HG03039 (cell line): ENCODE data around the gene SFRP4.
A peak's percentile ranks its signal among the peaks of the same experiment; 100 is the strongest.

Experiments used
- ATAC-seq: cut with Tn5 transposase; IDR thresholded peaks from one replicate; pipeline ENCODE4 v1.9.1; 2021; ENCODE audit warnings: mild to moderate bottlenecking, moderate library complexity; ENCODE audit not compliant: unreplicated experiment

Gene SFRP4

DNA sequence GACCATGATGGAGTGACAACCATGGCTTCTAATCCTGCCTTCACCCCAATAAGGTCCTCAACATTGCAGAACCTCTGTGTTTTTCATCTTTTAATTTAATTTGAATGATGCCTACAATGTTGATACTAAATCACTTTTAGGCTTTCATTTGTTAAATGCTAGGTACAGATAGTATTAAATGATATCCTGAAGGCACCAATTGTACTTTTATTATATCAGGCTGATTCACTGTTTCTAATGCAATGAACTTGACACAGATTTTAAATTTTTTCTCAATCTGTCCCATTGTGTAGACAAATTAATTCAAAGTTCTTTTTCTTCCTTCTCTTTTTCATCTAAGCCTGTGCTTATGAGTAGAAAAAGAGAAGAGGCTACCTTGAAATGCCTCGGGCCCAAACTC, 9.0 kb upstream of the SFRP4 start:
- ATAC-seq = no peak

DNA sequence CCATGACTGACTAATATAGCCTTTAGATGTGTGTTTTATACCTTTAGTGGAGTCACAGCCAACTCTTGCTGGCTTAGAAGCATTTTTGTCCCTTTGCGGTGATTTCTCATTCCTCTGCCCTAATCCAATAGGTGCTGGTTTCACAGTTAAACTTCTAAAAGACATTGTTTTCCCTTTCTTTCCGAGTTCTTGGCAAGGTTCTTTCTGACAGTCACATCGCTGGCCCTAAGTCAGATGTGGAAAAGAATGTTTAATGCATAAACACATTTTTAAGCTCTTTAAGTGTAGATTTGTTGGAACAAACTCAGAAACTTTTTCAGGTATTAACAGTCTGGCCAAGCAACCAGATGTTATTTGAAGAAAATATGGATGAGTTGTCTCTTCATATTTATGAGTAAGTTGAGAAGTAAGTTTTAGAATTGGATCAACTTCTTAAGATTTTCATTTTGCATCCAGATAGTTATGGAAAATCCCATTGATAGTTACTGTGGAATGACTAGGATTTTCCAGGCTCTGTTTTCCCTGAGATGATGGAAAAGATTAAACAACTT, 7.9 kb upstream of the SFRP4 start:
- no peak for ATAC-seq

DNA sequence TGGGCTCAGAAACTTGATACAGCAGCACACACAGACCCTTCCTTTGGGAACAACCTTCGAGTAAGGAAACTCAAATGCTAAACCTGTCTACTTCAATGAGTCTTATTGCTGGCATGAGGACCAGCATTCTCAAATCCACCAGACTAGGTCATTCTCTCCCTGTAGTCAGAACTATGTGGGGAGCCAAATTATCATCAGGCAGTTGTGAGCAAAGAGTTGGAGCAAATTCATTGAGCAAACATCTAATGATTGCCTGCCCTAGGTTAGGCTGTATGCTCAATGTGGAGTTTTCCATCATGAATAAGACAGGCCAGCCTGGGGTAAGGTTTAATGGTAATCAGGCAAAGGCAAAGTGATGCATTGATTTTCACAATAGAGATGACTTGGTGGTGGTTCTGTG, 7.4 kb upstream of the SFRP4 start:
- ATAC-seq = no peak

DNA sequence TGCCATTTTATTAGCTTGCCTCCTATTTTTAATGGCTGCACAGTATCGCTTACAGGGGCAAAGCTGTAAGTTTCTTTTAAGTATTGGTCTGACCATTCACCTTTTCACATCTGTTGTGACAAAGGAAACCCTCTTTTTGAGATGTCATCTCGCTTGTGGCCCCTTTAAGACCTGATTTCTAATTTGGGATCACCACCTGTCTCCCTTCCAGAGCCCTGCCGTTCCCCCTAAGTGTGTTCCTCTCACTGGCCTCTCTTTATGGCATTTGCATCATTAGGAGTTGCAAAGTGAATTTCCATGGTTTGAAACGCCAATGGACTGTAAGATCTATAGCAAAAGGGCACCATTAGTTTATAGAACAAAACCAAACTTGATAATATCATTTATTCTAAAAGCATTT, 5.3 kb upstream of the SFRP4 start:
- no peak for ATAC-seq

DNA sequence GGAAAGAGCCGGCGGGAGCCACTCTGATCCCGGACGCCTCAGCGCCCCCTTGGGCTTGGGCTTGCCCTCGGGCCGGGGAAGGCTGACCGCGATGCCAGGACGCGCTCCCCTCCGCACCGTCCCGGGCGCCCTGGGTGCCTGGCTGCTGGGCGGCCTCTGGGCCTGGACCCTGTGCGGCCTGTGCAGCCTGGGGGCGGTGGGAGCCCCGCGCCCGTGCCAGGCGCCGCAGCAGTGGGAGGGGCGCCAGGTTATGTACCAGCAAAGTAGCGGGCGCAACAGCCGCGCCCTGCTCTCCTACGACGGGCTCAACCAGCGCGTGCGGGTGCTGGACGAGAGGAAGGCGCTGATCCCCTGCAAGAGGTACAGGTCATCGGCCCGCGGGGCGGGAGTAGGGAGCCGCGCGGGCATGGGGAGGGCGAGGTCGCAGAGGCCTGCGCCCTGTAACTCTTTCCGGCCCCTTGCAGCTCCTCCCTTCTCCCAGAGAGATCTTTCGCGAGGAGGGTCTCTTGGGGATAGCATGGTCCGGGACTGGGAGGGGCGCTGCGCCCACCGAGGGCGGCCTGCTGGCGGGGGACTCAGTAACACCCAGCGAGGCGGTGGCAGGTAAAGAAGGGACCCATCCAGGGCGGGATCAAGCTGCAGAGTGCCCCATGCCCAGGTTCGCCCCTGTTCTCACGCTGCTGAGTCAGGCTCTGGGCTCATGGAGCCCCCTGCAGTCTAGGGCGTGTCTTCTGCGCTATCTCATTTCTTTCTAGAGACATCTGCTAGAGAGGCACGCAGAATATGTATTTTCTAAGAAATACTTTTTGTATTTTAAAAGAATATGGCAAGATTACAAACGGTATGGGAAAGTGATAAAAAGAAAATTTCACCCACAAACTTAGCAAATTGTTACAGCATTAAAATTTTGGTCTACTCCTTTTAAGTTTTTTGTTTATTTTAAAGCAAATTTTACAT, 4.5 kb upstream of the SFRP4 start:
- peak; percentile 40 for ATAC-seq

DNA sequence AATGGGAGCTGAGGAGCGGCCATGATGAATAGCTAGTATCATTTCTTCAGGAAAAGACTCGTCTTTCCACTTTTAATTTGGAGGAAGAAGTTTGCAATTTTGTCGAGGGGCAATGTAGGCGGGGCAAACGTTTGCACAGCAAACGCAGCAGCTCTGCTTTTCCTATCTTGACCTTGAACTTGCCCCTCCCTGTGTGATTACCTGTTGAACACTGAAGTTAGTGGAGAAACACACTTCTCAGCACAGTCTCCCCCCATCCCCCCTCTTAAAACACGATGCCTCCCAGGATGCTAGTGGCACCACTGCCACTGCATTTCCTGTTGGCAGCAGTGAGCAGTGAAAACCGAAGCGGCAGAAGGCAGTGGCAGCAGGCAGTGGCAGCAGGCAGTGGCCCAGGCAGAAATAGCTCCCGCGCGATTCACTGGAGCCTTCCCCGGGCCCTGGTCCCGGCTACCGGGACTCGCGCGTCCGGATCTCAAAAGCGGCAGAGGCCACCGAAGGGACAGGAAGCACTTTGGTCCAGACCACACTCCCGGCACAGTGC, 3.8 kb upstream of the SFRP4 start, which contains the start of gene EPDR1:
EPDR1 (plus strand) TSS at position 336 of the 544 bp plus-strand sequence. CDS start 300 bp downstream, outside the sequence.
- peak; percentile 26 for ATAC-seq

DNA sequence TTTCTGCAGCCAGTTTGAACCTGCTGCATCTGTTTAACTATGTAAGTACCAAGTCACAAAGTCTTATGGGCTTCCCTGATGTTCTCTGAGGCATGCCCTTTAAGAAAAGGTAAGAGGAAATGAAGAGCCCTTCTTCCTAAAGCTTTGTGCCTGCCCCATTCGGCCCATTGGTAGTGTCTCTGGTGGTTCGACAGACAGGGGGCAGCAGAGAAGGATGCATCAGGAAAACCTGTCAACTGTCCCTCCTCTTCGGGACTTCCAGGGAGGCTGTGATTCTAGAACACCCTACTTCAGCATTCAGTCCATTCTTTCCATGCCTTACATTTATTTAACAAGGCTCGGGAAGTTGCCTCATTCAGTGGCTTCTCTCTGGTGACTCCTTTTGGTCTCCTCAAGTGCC, 1.9 kb upstream of the SFRP4 start:
- ATAC-seq = no peak

DNA sequence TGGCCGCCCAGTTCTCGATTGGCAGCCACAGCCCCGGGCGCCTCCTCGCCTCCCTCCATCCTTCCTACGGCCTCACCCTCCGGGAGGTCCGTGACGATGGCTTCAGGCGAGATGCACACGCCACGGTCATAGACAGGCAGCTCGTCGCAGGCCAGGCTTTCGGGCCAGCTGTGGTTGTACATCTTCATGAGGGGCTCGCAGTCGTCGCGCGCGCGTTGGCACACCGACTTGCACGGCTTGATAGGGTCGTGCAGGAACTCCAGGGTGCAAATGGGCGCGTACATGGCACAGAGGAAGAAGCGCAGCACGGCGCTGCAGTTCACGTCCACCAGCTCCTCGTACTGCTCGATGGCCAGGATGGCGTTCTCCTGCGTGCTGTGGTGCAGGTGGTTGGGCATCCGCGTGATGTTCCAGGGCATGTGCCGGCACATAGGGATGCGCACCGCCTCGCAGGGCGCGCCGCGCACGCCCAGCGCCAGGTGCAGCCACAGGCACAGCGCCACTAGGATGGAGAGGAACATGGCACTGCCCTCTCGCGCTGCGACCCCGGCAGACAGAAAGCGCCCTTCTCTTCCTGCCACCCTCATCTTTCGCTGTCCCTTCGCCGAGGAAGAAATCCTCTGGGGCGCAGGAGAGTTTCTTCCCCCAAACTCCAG, 472 bp downstream of the SFRP4 start:
- no peak for ATAC-seq

DNA sequence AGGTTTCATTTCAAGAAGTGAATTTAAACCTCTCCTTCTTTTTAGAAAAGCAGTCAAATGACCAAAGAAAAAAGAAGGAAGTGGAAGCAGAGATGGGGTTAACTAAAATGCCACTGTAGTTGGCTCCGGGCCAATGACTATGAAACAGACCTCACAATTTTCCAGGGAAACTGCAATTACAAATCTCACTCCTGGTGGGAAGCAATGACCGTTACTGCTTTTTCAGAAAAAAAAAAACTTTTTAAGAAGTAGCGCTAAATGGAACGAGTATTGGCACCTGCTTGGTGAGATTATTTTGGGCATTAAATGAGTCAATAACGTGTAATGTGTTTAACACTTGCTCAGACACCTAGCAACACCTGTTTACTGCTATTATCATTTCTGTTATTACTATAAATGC, 1.2 kb downstream of the SFRP4 start:
- ATAC-seq = no peak

DNA sequence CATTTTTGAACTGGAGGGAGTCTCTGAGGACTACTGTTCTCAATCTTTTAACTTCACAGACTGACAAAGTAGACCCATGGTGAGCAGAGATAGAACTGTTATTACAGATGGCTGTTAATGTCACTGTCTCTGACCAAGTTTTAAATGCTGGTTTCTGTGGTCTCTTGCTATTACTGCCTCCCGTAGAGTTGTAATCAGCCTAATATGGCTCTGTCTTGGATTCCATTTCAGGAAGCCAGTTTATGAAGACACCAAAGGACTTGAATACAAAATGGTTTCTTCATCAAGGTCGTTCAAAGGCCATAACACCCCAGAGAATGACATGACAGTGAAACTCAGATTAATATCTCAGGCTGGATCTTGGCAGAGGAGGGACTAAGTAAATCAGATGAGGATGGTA, 3.9 kb downstream of the SFRP4 start:
- no peak for ATAC-seq

DNA sequence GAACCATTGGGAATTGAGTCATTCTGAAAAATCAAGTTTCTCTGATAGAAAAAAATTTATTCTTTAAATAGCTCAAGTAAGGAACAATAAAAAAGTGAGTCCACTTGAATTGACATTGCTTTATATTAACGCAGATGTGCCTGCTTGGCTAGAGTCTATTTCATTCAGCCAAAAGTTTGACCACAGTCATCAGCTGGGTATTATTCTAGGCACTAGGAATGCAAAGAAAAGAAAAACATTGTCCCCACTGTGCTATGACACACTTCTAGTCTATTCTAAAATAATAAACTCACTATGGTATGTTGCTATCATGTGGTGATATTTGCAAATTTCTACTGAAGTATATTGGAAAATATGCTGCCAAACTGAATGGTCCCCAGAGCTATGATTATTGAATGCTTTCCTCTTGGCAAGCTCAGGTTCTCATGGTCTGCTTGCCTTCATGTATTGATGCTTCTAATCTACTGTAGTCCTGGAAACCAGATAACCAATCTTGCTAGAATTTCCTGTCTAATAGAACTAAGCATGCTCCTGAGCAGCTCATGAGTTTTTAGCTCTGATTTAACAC, 8.3 kb downstream of the SFRP4 start:
- no peak for ATAC-seq

DNA sequence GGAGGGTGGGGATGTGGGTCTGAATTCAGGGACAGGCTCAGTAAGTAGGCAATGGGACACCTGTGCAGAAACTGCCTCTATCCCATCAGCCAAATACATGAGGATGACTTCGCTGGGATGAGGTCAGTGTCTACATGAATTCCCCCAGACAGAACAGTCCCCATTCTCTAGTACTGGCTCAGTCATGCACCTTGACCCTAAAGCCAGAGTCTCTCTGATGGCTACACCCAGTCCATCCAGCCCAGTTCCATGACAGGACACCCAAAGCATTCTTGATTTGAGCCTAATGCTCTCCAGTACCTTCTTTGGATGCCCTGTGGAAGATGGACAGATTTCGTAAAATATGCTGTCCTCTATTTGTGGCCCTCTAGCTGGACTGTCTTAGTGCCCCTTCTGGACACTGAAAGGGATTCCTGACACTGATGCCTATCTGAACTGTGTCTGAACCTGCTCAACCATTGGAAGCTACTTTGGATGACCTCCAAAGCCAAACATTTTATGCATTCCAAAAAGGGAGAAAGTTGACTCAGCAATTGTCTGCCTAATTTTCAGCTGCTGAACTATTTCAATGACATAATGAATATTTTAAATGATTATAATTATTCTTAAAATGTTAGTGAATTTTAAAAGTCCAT, 14.6 kb downstream of the SFRP4 start:
- ATAC-seq = no peak

DNA sequence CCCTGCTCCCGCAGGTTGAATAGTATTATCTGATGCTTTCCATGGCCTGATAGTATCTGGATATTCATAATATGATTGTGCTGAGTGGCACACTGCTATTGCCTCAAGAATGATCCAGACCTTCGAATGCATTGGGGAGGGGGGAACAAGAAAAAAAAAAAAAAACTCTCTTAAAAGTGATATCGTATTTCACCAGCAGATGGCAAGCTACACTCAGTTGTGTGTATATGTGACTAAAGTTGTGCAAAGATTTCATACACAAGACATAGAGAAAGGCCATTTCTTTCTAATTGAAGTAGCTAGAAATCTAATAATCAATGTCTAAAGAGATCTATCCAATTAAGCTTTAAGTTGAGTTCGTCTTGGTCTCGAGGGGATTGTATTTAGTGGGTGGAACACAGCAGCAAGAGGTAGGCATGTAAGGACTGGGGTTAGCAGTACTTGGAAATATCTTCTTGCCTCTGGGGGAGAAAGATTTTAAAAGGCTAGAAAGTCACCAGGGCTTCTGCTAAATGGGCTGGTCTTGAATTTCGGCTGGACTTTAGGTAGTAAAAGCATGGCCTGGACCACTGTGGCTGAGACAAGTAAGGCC, 15.3 kb downstream of the SFRP4 start:
- ATAC-seq = no peak

DNA sequence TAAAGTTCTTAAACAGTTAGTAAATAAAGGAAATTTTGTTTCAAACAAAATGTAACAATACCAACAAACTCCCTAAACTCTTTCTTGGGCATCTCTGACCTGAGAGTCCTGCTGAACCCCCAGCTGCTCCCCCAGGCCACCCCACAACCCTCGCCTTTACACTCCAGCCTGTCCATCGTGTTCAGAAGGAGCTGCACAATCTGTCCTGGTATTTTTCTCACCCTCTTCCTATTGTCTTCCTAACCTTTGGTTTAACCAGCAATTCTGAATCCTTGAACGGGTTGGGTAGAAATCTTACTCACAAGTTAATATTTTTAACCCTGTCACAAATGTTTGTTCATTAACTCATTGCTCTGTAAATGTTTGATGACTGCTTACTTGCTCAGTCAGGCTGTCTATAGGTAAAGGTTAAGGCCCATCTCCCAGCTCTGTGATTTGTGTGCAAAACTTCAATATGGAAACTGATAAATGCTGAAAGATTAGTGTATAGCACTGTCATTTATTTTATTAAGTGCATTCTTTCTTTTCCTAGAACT, 16.8 kb downstream of the SFRP4 start:
- ATAC-seq = no peak

DNA sequence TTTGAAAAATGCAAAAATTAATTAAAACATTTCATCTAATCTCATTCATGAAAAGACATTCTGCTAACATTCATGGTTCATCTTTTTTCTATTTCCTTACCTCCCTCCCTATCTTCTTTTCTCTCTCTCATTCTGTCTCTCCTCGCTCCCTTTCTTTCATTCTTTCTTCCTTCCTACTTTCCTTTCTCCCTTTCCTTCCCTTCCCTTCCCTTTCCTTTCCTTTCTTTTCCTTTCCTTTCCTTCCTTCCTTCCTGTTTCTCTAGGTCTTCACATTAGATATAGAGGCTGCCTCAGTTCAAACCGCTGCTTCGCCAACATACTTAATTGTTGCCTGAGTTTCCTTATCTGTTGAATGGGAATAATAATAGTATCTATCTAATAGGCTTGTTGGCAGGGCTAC, 21.9 kb downstream of the SFRP4 start:
- ATAC-seq = no peak

DNA sequence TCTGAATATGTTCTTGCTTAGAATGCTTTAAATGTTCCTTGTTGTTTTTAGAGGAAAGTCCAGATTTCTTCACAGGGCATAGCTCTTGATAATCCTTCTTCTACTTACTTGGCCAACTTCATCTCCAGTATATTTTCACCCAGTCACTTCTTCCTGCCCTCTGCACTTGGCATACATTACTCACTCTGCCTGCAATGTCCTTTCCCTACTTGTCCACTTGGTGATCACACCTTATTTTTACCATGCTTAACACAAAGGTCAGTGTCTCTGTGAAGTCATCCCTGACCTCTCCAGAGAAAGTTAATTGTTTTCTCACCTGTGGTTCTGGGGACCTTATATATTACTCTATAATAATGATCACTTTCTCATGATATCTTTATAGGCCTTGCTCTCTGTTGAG, 23.3 kb downstream of the SFRP4 start:
- ATAC-seq = no peak

DNA sequence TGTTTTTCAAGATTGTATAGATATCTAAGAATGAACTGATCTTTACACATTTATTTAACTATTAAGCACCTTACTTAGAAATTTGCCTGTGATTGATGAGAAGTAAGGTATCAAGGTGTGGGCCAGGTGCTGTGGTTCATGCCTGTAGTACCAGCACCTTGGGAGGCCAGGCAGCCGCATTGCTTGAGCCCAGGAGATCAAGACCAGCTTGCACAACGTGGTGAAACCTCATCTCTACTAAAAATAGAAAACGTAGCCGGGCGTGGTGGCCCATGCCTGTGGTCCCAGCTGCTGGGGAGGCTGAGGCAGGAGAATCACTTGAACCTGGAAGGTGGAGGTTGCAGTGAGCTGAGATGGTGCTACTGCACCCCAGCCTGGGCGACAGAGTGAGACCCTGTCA, 34.5 kb downstream of the SFRP4 start:
- no peak for ATAC-seq
